ENCODE measurements around the gene KRTAP17-1. TPM values are rescaled to one million over a fixed set of nuclear protein-coding genes. Genes with fewer than 3 reads are reported as not detected.
"Not testable (repeated sequence)": the region's sequence is repeated elsewhere in the genome, so short reads cannot be mapped to it uniquely, and the experiment has no call there.

The KRTAP17-1 gene
- total and polyA plus RNA-seq, 2 of the 4 experiments (the other 2 are of a cell fraction): not detected

DNA sequence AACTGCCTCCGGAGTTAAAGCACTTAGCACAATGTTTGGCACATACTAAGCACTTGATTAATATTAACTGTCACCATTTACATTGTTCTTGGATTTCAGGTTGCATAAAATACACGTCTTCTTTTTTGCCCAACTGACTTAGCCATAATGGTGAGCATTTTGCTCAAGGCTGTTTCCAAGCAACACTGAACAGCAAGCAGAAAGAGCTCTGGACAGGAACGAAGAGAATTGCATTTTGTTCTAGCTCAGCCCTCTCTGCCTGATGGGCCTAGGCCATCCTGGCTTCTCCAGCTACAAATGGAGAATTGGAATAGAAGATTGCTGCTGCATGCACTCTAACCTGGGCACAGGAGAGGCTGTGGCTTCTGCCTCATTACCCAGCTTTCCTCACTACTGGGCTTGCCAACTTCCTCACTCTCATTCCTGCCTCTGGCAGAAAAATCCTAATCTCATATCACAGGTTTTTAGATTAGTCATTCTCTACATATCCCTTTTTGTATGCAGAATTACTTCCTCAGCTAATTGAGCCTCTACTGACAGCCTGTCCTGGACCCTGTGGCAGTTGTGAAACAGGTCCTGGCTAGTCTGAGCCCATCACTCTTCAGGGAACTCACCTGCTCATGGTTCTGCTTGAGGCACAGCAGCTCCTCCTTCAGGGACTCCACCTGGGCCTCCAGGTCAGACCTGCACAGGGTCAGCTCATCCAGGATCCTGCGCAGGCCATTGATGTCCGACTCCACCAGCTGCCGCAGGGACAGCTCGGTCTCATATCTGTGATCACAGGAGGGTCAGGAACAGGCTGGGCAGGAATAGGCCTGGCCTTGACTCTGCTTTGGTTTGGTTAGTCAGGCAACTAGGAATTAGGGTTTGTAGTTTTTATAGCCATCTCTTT lies 32.6 kb upstream of the KRTAP17-1 start:
- H3K56ac ChIP-seq (ENCODE audit: extremely low read depth, insufficient read depth, low read length): no peak overlapping the region
- DNase-seq (no peak), ATAC-seq (ENCODE audit: low read depth) (no peak)
- peaks cover 3% of the 10 kb centered on the region; the same call in 1 of the 2 replicates for H3K9me1 ChIP-seq (ENCODE audit: insufficient read depth, low read length)
- H2AFZ ChIP-seq (replicated peaks; ENCODE audit: low read length, poor library complexity): no peak overlapping the region
- dilution Hi-C loops (cut with HindIII; ENCODE audit: low sequenced_read_pairs, unreplicated experiment): no loop called here
- H3K14ac ChIP-seq (replicated peaks; ENCODE audit: low read depth, low read length): no peak overlapping the region
- in situ Hi-C loops (cut with MboI; ENCODE audit: low sequenced_read_pairs): no loop called here
- no peak overlapping the region for H3K27ac ChIP-seq (ENCODE audit: insufficient read depth, low read length)
- no peaks in the 10 kb centered on the region for H3K36me3 ChIP-seq (ENCODE audit: control insufficient read depth, insufficient read depth, low read length)
- ChIA-PET POLR2A (ENCODE audit: unreplicated experiment) (no interaction called here), CTCF (interaction anchor here (0.6 kb wide), 1 partner anchor 402 kb away, joined by 4 read pairs; no protein-coding TSS in a partner anchor)
- H3K23ac ChIP-seq (ENCODE audit: low read depth, low read length): no peak overlapping the region
- H4K20me1 ChIP-seq (ENCODE audit: insufficient read depth, low read length): no peaks in the 10 kb centered on the region
- H2BK15ac ChIP-seq (ENCODE audit: low read depth, low read length): no peak overlapping the region
- H3K18ac ChIP-seq (ENCODE audit: low read depth, low read length): no peak overlapping the region
- no peak overlapping the region for H3K4me3 ChIP-seq (ENCODE audit: insufficient read depth, low read depth, low read length)
- H3K4me2 ChIP-seq (ENCODE audit: low read depth, low read length): no peak overlapping the region
- no peak overlapping the region for H2BK20ac ChIP-seq (ENCODE audit: low read depth, low read length)
- WGBS, 2 experiments (ENCODE audit: extremely low coverage in 2 of 2, insufficient read length in 1 of 2): no CpG with 5 or more reads among the region's 7 CpGs
- H3K9ac ChIP-seq (ENCODE audit: low read depth, low read length): no peak overlapping the region
- no peak overlapping the region for H4K8ac ChIP-seq (ENCODE audit: low read depth in 2 of 2, low read length in 2 of 2)
- H2BK120ac ChIP-seq (ENCODE audit: low read depth, low read length): no peak overlapping the region
- H3K9me3 ChIP-seq (ENCODE audit: control insufficient read depth, insufficient read depth, low read length): peaks cover 4% of the 10 kb centered on the region
- no TSS peak for BruUV-seq (replicated peaks)
- H3K4me1 ChIP-seq (ENCODE audit: control insufficient read depth, insufficient read depth, low read length): peaks cover 2% of the 10 kb centered on the region
- no peaks in the 10 kb centered on the region for H3K79me1 ChIP-seq (ENCODE audit: low read depth in 1 of 2, low read length in 2 of 2)
- H3K4ac ChIP-seq (ENCODE audit: low read depth, low read length): no peak overlapping the region
- H2AK5ac ChIP-seq (ENCODE audit: low read depth, low read length): no peak overlapping the region
- no peak for TF ChIP-seq FOS (IDR thresholded peaks at IDR 0.05; ENCODE audit: low read depth, low read length)
- no peak for TF ChIP-seq BHLHE40 (IDR thresholded peaks at IDR 0.05; ENCODE audit: low read depth, low read length)
- TF ChIP-seq CHD1 (IDR thresholded peaks at IDR 0.05; ENCODE audit: low read depth, low read length): no peak
- no peak for TF ChIP-seq MXI1 (IDR thresholded peaks at IDR 0.05; ENCODE audit: borderline replicate concordance, low read depth, low read length)
- TF ChIP-seq, protein P1, sequence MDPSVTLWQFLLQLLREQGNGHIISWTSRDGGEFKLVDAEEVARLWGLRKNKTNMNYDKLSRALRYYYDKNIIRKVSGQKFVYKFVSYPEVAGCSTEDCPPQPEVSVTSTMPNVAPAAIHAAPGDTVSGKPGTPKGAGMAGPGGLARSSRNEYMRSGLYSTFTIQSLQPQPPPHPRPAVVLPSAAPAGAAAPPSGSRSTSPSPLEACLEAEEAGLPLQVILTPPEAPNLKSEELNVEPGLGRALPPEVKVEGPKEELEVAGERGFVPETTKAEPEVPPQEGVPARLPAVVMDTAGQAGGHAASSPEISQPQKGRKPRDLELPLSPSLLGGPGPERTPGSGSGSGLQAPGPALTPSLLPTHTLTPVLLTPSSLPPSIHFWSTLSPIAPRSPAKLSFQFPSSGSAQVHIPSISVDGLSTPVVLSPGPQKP (IDR thresholded peaks at IDR 0.05; ENCODE audit: borderline replicate concordance, low read depth, low read length): no peak
- no peak for TF ChIP-seq POLR2A (IDR thresholded peaks at IDR 0.05; ENCODE audit: low read depth, low read length)
- no peak overlapping the region for H2AK9ac ChIP-seq (replicated peaks; ENCODE audit: low read depth, low read length, poor library complexity)
- H4K5ac ChIP-seq (ENCODE audit: low read depth, low read length): no peak overlapping the region
- intact Hi-C loops (cut with micrococcal nuclease): no loop called here
- H3K27me3 ChIP-seq (ENCODE audit: control insufficient read depth, insufficient read depth, low read length): 0 out of 2 replicates have a peak, but pooled peaks cover 5% of the 10 kb centered on the region
- H2BK5ac ChIP-seq (ENCODE audit: low read depth, low read length, poor library complexity, severe bottlenecking): no peak overlapping the region
- no peak overlapping the region for H4K91ac ChIP-seq (ENCODE audit: insufficient read depth, low read depth, low read length)

DNA sequence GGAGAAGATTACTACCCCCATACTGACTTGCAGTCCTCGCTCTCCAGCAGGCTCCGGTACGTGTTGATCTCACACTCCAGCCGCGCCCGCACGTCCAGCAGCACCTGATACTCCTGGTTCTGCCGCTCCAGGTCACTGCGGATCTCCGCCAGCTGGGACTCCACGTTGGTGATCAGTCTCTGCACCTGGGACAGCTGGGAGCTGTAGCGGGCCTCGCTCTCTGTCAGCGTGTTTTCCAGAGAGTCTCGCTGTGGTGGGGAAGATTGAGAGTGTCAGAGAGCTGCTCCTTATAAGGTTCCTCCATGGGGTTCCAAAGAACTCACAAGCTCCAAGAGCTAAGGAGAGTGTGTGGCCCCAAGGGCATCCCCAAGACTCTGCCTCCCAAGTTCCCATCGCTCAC lies 30.9 kb upstream of the KRTAP17-1 start:
- H3K4me2 ChIP-seq (ENCODE audit: low read depth, low read length); H3K18ac ChIP-seq (ENCODE audit: low read depth, low read length); H3K27ac ChIP-seq (ENCODE audit: insufficient read depth, low read length); H3K4me3 ChIP-seq (ENCODE audit: insufficient read depth, low read depth, low read length); H3K4ac ChIP-seq (ENCODE audit: low read depth, low read length); DNase-seq; H2AK5ac ChIP-seq (ENCODE audit: low read depth, low read length); H3K23ac ChIP-seq (ENCODE audit: low read depth, low read length); H3K79me1 ChIP-seq (ENCODE audit: low read depth in 1 of 2, low read length in 2 of 2); H2BK5ac ChIP-seq (ENCODE audit: low read depth, low read length, poor library complexity, severe bottlenecking); H3K56ac ChIP-seq (ENCODE audit: extremely low read depth, insufficient read depth, low read length); H2BK20ac ChIP-seq (ENCODE audit: low read depth, low read length); H4K5ac ChIP-seq (ENCODE audit: low read depth, low read length); CTCF ChIA-PET; POLR2A ChIA-PET (ENCODE audit: unreplicated experiment); H2BK120ac ChIP-seq (ENCODE audit: low read depth, low read length); H3K4me1 ChIP-seq (ENCODE audit: control insufficient read depth, insufficient read depth, low read length); dilution Hi-C loops (cut with HindIII; ENCODE audit: low sequenced_read_pairs, unreplicated experiment); H3K14ac ChIP-seq (replicated peaks; ENCODE audit: low read depth, low read length); ATAC-seq (ENCODE audit: low read depth); H4K91ac ChIP-seq (ENCODE audit: insufficient read depth, low read depth, low read length); H2BK15ac ChIP-seq (ENCODE audit: low read depth, low read length); H3K9ac ChIP-seq (ENCODE audit: low read depth, low read length); H4K20me1 ChIP-seq (ENCODE audit: insufficient read depth, low read length); BruUV-seq (replicated peaks); H3K27me3 ChIP-seq (ENCODE audit: control insufficient read depth, insufficient read depth, low read length); in situ Hi-C loops (cut with MboI; ENCODE audit: low sequenced_read_pairs); H3K9me3 ChIP-seq (ENCODE audit: control insufficient read depth, insufficient read depth, low read length); H2AFZ ChIP-seq (replicated peaks; ENCODE audit: low read length, poor library complexity); H3K36me3 ChIP-seq (ENCODE audit: control insufficient read depth, insufficient read depth, low read length); H2AK9ac ChIP-seq (replicated peaks; ENCODE audit: low read depth, low read length, poor library complexity); intact Hi-C loops (cut with micrococcal nuclease); H3K9me1 ChIP-seq (ENCODE audit: insufficient read depth, low read length); H4K8ac ChIP-seq (ENCODE audit: low read depth in 2 of 2, low read length in 2 of 2): not testable (repeated sequence)
- WGBS, 2 experiments (ENCODE audit: extremely low coverage in 2 of 2, insufficient read length in 1 of 2): 92% methylated on average over 5 of the region's 16 CpGs; no CpG with 5 or more reads in 1 of the 2 experiments
